HG03378 (cell line): ENCODE data around the gene NR4A1.

Experiments
- ATAC-seq: cut with Tn5 transposase; IDR thresholded peaks from one replicate; pipeline ENCODE4 v1.9.1; 2021; ENCODE audit warnings: mild to moderate bottlenecking, moderate library complexity; ENCODE audit not compliant: unreplicated experiment

Gene NR4A1

GRCh38 chr12:52041035-52041434 lies 10.2 kb upstream of the NR4A1 start:
- no peak for ATAC-seq

GRCh38 chr12:52041695-52042123 lies 9.5 kb upstream of the NR4A1 start:
- ATAC-seq = no peak

GRCh38 chr12:52042706-52043385 lies 8.4 kb upstream of the NR4A1 start:
- ATAC-seq = no peak

GRCh38 chr12:52043386-52044212 lies 7.6 kb upstream of the NR4A1 start:
- ATAC-seq = no peak

- ATAC-seq = no peak
Measured at GRCh38 chr12:52044292-52044983, 6.8 kb upstream of the NR4A1 start.

GRCh38 chr12:52045794-52046199 lies 5.4 kb upstream of the NR4A1 start:
- no peak for ATAC-seq

GRCh38 chr12:52046859-52047258 lies 4.4 kb upstream of the NR4A1 start:
- no peak for ATAC-seq

- ATAC-seq = no peak
Measured at GRCh38 chr12:52049286-52049685, 2.0 kb upstream of the NR4A1 start.

GRCh38 chr12:52049688-52050087 lies 1.6 kb upstream of the NR4A1 start:
- ATAC-seq = no peak

- ATAC-seq = no peak
Measured at GRCh38 chr12:52050116-52050757, 1.0 kb upstream of the NR4A1 start.

- ATAC-seq = no peak
Measured at GRCh38 chr12:52052468-52053186, 1.4 kb downstream of the NR4A1 start.

- no peak for ATAC-seq
Measured at GRCh38 chr12:52053536-52054209, 2.4 kb downstream of the NR4A1 start.

- ATAC-seq = no peak
Measured at GRCh38 chr12:52054231-52054832, 3.1 kb downstream of the NR4A1 start.

- no peak for ATAC-seq
Measured at GRCh38 chr12:52054833-52055730, 3.8 kb downstream of the NR4A1 start.

GRCh38 chr12:52055731-52056711 lies 4.8 kb downstream of the NR4A1 start:
- no peak for ATAC-seq

- ATAC-seq = no peak
Measured at GRCh38 chr12:52056801-52057637, 5.8 kb downstream of the NR4A1 start.
